DMS53 treated with DMSO at 0.1 percent for 48 hours (cell line): ENCODE measurements around the gene AGPAT4.

Experiments used
- DNase-seq: peaks from one replicate; lab custom pipeline; 2025; ENCODE audit not compliant: unreplicated experiment; lab: John Stamatoyannopoulos, UW

The AGPAT4 gene

GRCh38 chr6:161117942-161118341 is 155.9 kb downstream of the AGPAT4 start:
- DNase-seq: no peak

- DNase-seq: no peak
Measured at GRCh38 chr6:161117308-161117707, 156.6 kb downstream of the AGPAT4 start.

DNA sequence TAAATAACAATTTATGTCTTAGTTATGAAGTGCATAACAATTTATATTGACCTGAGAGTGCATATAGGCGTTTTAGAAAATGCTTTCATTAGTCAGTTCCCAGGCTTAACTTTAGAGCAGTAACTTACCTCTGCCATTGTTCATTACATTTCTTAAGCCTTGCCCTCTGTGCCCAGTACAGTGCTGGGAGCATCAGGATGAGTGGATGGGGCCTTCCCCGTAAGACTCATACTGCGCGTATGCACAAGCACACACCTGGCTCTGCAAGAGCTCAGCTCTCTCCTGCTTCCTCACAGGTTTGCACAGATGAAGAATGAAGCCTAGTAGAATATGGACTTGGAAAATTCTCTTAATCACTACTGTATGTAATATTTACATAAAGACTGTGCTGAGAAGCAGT is 157.3 kb downstream of the AGPAT4 start:
- DNase-seq: no peak

DNA sequence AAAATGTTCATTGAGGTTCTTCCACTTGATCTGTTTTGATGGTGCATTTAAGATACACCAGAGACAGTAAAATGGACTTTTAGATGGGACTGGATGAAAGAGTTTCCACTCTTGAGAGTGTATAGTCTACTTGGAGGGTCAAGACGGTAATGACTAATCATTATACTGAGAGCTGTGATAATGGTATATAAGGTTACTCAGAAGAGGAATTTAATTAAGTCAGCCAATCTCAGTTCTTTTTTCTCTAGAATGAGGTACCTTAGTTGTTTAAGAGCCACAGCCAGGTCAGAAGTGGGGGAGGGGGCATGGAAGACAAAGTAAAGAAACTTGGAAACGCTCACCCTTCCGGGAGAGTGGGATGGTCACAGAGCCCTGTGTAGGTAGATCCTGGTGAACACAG is 158.4 kb downstream of the AGPAT4 start:
- no peak for DNase-seq

- no peak for DNase-seq
Measured at GRCh38 chr6:161111261-161111660, 162.6 kb downstream of the AGPAT4 start.

- DNase-seq: no peak
Measured at GRCh38 chr6:161110028-161110779, 163.7 kb downstream of the AGPAT4 start.

- no peak for DNase-seq
Measured at GRCh38 chr6:161109366-161109765, 164.5 kb downstream of the AGPAT4 start.

DNA sequence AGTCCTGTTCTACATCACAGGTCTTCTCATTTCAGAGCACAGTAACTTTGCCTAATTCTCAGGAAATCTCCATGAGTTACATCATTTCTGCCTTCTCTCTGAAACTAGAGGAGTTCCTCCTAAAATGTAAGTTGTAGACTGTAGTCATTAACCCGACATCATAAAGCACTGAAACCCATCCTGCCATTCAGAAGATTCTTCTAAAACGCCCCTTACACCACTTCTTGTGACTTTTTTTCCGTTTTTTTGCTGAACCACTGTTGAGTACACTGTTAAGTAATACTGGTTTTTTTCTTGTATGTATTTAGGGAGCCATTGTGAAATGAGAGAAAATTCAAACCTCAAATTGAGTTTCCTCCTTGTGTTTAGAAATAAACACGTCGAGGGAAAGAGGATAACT is 164.9 kb downstream of the AGPAT4 start:
- no peak for DNase-seq

DNA sequence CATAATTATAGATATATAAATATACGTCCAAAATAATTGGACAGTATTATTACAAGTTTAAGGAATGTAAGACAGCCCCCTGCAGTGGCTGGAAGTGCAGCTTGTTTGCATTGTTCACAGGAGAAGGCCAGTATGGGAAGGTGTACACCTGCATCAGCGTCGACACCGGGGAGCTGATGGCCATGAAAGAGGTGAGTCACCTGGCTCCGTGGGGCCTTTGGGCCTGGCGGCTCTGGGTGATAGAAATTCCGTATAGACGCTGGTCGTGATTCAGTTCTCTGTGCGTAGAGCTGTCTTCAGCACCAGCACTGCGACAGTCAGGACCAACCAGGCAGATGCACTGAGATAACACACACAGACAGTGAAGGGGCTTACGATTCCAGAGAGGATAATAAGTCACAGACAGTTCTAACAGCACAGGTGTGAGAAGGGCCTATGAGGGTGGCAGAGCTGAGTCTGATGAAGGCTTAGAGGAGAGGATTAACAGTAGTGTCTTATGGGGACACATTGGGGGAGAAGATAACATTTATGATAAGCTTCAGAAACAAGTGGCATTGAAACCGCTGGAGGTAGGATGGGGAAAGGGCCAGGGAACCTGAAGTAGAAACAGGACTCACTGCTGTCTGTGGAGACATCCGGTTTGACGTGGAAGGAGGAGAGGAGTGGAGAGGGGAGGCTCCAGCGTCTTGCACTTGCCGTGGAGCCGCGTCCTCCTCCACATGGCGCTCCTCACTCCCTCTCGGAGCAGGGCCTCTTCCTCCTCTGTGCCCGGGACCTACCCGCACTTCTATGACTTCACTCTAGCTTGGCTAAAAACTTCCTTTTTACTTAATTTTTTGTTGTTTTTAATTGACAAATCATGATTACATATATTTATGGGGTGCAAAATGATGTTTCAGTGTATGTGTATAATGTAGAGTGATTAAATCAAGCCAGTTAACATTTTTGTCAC is 165.8 kb downstream of the AGPAT4 start:
- no peak for DNase-seq

- no peak for DNase-seq
Measured at GRCh38 chr6:161105408-161105807, 168.5 kb downstream of the AGPAT4 start.

- DNase-seq: no peak
Measured at GRCh38 chr6:161104966-161105365, 168.9 kb downstream of the AGPAT4 start.

DNA sequence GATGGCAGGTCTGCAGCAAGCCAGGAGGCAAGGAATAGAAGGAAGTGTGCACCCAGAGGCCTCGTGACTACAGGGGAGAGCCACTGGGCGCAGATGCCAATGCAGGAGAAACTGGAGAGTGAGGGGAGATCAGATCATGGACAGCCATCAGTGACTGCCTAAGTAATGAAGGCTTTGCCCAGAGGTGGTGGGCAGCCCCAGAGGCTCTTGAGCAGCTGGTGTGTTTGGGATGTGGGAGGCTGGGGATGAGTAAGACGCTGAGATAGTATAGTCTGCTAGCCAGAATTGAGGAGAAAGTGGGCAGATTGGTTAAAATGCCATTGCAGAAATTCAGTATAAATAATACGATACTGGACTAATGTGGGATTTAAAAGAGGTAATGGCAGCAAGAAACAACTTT is 170.4 kb downstream of the AGPAT4 start:
- no peak for DNase-seq

DNA sequence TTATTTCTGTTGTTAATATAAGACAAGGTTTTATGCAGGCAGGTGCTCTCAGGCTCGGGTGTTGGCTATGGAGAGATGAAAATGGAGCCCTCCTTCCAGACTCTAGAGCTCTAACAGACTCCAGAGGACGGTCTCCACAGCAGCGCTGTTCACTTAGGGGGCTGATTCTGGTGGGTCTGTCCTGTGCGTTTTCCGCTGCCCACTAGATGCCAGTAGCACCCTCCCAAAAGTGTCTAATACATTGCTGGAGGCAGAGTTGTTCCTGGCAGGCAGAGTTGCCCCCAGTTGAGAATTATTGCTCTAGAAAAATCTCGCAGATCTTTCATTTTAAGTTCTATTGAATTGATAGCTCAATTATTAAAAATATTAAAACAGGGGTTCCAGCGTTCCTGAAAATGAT is 172.3 kb downstream of the AGPAT4 start:
- no peak for DNase-seq

GRCh38 chr6:161100072-161100471 is 173.8 kb downstream of the AGPAT4 start:
- no peak for DNase-seq

DNA sequence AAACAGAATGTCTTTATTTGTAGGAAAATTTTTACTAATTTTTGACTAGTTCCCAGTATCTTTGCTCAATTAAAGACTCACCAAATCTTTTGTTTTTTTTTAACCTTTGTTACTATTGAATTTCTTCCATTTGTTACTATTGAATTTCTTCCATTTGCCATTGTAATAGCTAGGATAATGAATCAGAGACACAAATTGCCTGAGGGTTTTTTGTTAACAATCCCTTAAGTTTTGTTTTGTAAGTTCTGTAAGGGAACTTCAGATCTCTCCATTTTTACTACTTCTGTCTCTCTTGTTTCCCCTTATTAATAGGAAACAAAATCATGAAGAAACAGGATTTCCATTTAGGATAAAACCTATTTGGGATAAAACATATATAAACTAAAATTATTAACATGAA is 177.9 kb downstream of the AGPAT4 start:
- no peak for DNase-seq

DNA sequence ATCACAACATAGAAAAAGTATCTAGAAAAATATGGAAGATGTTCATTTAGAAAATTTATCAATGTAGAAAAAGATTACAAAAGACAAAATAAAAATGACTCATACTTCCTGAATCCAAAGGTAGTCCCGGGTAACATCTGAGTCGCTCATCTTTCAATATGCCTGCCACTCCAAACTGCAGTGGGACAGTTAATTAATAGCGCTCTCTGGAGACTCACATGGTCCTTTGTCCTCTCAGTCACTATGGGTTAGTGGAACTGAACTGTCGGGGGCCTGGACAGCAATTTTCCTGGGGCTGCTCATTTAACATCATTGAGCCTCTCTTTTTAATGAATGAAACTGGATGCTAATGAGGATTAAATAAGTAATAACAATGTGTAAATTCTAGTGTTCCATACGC is 178.9 kb downstream of the AGPAT4 start:
- DNase-seq: no peak

- no peak for DNase-seq
Measured at GRCh38 chr6:161091972-161092701, 181.7 kb downstream of the AGPAT4 start.

GRCh38 chr6:161091151-161091550 is 182.7 kb downstream of the AGPAT4 start:
- DNase-seq: no peak

DNA sequence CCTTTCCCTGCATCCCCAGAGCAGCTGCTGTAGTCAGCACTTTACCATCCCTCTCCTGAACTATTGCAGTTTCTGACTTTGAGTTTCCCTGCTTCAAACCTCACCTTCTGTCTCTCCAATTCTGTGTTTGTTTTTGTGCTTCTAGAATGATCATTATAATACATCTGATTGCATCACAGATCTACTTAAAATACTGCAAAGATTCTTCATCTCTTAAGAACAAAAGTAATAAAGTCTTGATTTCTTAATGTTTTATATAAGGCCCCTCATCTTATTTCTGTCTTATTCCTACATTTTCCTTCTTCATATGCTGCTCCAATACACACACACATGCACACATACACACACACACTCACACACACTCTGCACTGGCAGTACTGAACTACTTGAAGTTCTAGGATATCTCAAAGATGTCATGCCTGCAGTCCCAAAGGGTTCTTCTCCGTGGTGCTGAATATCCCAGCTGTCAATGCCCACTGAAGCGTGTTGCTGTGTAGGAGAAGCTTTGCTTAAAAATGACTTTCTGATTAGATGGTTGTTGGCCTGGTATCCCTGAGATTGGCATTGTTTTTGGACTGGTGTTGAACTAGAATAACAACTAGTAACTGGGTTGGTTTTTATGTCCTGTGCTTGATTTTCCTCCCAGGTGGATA is 185.1 kb downstream of the AGPAT4 start:
- DNase-seq: no peak

- DNase-seq: no peak
Measured at GRCh38 chr6:161085246-161085645, 188.6 kb downstream of the AGPAT4 start.

GRCh38 chr6:161082215-161082614 is 191.6 kb downstream of the AGPAT4 start:
- no peak for DNase-seq
